Measurements from ENCODE around the gene ZBTB46.
"Not testable (repeated sequence)": the region's sequence is repeated elsewhere in the genome, so short reads cannot be mapped to it uniquely, and the experiment has no call there.

The ZBTB46 gene

GRCh38 chr20:63783970-63784369 lies 47.1 kb downstream of the ZBTB46 start:
- no peak for DNase-seq

GRCh38 chr20:63782521-63782971 lies 48.5 kb downstream of the ZBTB46 start:
- DNase-seq = no peak

DNA sequence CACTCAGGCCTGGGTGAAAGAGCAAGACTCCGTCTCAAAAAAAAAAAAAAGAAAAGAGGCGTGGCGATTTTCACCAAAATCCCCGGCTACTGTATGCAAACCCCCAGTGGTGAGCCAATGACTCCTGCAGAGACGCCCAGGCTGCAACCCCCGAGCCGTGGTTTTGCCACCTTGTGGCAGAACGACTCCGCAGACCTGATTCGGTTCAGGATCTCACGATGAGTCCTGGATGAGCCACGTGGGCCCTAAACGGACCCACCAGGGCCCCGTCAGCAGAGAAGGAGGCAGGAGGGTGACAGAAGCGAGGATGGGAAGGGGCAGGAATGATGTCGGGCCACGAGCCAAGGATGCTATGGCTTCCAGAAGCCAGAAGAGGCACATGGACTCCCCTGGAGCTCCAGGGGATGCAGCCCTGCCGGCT lies 49.0 kb downstream of the ZBTB46 start:
- no peak for DNase-seq

GRCh38 chr20:63781181-63781580 lies 49.9 kb downstream of the ZBTB46 start:
- no peak for DNase-seq

DNA sequence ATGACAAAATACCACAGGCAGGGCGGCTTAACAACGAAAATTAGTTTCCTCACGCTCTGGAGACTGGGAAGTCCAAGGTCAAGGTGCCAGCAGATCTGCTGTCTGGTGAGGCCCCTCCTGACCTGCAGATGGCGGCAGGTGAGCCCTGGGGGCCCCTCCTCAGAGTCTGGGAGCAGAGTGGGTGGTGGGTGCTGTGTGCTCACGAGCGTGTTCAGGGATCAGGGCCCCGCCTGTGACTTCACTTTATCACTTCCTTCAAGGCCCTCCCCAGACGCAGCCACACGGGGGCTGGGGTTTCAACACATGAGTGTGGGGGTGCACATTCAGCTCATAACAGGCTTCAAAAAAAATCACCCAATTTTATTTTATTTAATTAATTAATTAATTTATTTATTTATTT lies 52.2 kb downstream of the ZBTB46 start:
- no peak for DNase-seq

- no peak for DNase-seq
Observed at GRCh38 chr20:63778034-63778752, 52.9 kb downstream of the ZBTB46 start.

- no peak for DNase-seq
Observed at GRCh38 chr20:63777614-63778013, 53.5 kb downstream of the ZBTB46 start.

GRCh38 chr20:63776875-63777274 lies 54.2 kb downstream of the ZBTB46 start:
- not testable (repeated sequence) for DNase-seq

DNA sequence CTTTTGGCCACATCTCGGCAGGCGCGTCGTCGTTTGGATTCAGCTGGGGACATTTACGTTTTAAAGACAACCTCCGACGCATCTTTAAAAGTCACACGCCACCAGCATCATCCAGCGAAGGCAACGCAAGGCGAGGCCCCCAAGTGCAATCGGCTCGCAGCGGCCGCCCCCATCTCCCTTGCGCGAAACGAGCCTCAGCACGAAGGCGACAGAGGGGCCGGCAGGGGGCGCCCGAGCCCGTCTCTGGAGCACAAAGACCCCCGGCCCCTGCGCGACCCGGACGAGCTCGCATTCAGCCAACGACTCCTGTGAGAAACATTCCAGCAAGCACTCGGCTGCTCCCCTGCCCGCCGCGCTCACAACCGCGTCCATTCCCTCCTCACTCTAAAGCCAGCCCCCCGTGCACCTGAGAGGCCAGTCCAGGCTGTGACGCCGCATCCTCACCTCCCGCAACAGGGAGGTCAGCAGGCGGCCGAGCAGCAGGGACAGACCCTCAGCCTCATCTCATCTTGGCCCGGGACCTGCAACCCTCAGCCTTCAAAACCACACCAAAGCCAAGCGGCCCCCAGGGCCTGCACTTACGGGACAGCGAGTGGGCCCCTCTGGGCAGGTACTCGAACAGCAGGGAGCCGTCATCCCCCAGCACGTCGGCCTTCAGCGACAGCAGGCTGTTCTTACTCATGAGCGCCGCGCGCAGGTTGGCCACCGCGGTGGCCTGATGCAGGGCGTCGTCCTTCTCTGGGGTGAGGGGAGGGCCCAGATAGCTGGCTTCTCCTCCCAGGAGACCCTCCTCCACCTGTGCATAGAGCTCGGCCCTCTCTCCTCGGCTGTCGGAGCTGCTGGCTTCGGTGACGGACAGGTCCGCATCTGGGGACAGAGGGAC lies 55.7 kb downstream of the ZBTB46 start:
- no peak for DNase-seq

DNA sequence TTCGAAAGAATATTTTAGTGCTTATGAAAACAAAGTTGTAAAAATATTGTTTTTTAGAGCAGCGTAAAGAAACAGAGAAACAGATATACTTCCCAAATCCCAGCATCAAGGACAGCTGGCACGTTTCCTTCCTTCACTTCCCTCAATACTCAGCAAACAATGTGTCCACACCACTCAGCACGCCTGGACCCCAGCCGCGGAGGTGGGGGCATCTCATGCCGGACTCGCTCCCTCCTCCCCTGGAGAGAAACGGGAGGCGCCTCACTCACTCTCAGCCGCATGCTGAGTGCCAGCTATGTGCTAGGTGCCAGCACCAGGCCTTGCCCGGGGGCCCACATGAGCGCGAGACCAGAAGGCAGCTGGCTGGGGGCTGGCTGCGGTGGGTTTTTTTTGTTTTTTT lies 56.8 kb downstream of the ZBTB46 start:
- no peak for DNase-seq

GRCh38 chr20:63773571-63774241 lies 57.4 kb downstream of the ZBTB46 start:
- DNase-seq = no peak

GRCh38 chr20:63772781-63773518 lies 58.1 kb downstream of the ZBTB46 start:
- no peak for DNase-seq

GRCh38 chr20:63771046-63771707 lies 59.9 kb downstream of the ZBTB46 start:
- DNase-seq = no peak

GRCh38 chr20:63769891-63770474 lies 61.1 kb downstream of the ZBTB46 start:
- no peak for DNase-seq

- no peak for DNase-seq
Observed at GRCh38 chr20:63768591-63769515, 62.2 kb downstream of the ZBTB46 start.

DNA sequence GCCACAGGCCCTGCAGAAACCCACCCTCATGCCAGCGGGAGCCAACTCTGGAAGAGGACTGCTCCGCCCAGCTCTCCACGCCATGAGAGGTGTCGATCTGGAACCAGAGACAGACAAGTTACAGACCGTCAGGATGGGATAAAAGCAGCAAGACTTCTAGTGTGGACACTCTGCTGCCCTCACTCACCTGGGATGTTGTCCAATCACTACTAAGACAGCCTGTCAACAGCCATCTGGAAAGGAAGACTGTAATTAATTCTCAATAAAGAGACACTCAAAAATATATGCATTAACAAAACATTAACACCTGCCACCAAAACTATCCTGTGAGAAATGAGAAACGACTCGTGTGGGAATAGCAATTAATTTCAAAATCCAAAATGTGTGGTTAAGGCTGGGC lies 63.2 kb downstream of the ZBTB46 start:
- no peak for DNase-seq

DNA sequence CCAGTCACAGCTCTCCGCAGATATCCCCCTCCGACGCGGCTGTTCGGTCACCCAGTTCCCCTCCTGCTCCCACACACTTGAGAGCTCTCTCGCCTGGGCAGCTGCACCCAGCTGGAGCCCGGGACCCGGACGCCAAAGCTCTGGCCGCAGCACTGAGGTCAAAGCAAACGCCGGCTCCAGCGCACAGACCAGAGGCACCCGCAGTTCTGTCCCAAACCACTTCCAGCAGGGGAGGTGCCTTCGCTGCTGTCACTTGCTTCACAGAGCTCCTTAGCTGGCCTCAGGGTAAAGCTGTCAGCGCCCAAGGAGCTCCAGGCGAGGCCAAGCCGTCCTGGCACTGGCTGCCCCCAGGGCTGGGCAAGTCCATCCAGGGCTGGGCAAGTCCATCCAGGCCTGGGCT lies 63.6 kb downstream of the ZBTB46 start:
- no peak for DNase-seq

- no peak for DNase-seq
Observed at GRCh38 chr20:63766695-63767426, 64.2 kb downstream of the ZBTB46 start.

DNA sequence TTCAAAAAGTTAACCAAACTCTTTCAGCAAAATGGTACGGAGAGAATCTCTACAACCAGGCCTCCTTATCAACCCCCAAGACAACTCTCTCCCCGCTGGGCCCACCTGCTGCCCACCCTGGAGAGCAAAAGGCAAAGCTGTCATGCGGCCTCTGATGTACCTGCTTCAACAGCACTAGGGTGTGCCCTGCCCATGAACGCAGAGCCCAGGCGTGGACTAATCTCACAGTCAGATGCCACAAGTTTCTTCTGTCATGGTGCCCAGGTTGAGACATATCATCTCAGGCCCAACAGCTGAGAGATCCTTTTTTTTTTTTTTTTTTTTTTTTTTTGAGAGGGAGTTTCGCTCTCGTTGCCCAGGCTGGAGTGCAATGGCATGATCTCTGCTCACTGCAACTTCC lies 65.2 kb downstream of the ZBTB46 start:
- DNase-seq = no peak
